HepG2 (cell line): ENCODE data around the gene PRM3. TPM values are rescaled to one million over a fixed set of nuclear protein-coding genes. Genes with fewer than 3 reads are reported as not detected.

Experiments
- EZH2 ChIP-seq: conservative IDR thresholded peaks from 2 replicates; pipeline ENCODE4 v1.6.1; 2012; ENCODE audit warnings: mild to moderate bottlenecking, low read depth, low read length, moderate library complexity
- KLF9 ChIP-seq: IDR thresholded peaks from 2 replicates; pipeline ENCODE4 v1.6.1; 2016; ENCODE audit warnings: low read depth
- KMT2A ChIP-seq: sonication (generic); formaldehyde crosslinking; IDR thresholded peaks from 2 replicates; pipeline ENCODE4 v1.4.0; 2020; ENCODE audit warnings: missing genetic modification reagents
- NCOA2 ChIP-seq: sonication (generic); formaldehyde crosslinking; IDR thresholded peaks from 2 replicates; pipeline ENCODE4 v1.8.0; 2022; ENCODE audit warnings: inconsistent platforms
- ONECUT2 ChIP-seq: sonication (generic); formaldehyde crosslinking; IDR thresholded peaks from 2 replicates; pipeline ENCODE4 v1.4.0; 2020; ENCODE audit warnings: missing genetic modification reagents
- SNAI1 ChIP-seq: sonication (generic); formaldehyde crosslinking; IDR thresholded peaks from 2 replicates; pipeline ENCODE4 v1.5.0; 2020; ENCODE audit warnings: mild to moderate bottlenecking, missing genetic modification reagents, borderline replicate concordance
- ZBTB10 ChIP-seq: sonication (generic); formaldehyde crosslinking; IDR thresholded peaks from 2 replicates; pipeline ENCODE4 v1.4.0; 2020; ENCODE audit warnings: missing genetic modification reagents, borderline replicate concordance
- ZNF616 ChIP-seq: sonication (generic); formaldehyde crosslinking; IDR thresholded peaks from 2 replicates; pipeline ENCODE4 v1.5.0; 2020; ENCODE audit warnings: low read depth, mild to moderate bottlenecking, missing genetic modification reagents
- polyA plus RNA-seq, 8 experiments: library from polyadenylated mRNA; depleted of rRNA in 3 of 8; stranded (reverse) in 7 of 8; unstranded in 1 of 8; fragments of >200 nt; fragmentation: Illumina TruSeq in 4 of 8; extraction: Trizol in 4 of 8; gene quantifications; 2 replicates each; pipeline versions ENCODE4 v1.2.1 to v1.2.3, GENCODE V29; 2011 to 2016; ENCODE audit warnings: low read depth in 4 of 8, missing spikeins in 1 of 8, mixed read lengths in 1 of 8; ENCODE audit not compliant: insufficient read depth in 1 of 8
- total RNA-seq, 5 experiments: library from RNA; depleted of rRNA; stranded (reverse); fragments of >200 nt; fragmentation: Illumina TruSeq; extraction: Trizol; gene quantifications; 2 replicates each; pipeline ENCODE4 v1.2.3, GENCODE V29; 2016; ENCODE audit warnings: low read depth in 1 of 5
- TF ChIP-seq, protein P1 (sequence below), 2 experiments: sonication (generic) in 1 of 2; formaldehyde crosslinking in 1 of 2; IDR thresholded peaks; 2 replicates each; pipeline versions ENCODE4 v1.6.1 to v1.9.0; 2014 to 2022; ENCODE audit warnings: antibody characterized with exemption in 1 of 2, borderline replicate concordance in 1 of 2, inconsistent platforms in 1 of 2, low read depth in 1 of 2, missing genetic modification reagents in 1 of 2
- TF ChIP-seq, protein P2 (sequence below): sonication (generic); formaldehyde crosslinking; conservative IDR thresholded peaks from 2 replicates; pipeline ENCODE4 v1.4.0; 2020; ENCODE audit warnings: missing genetic modification reagents
- TF ChIP-seq, protein P3 (sequence below): sonication (generic); formaldehyde crosslinking; IDR thresholded peaks from 2 replicates; pipeline ENCODE4 v1.4.0; 2020; ENCODE audit warnings: missing genetic modification reagents, borderline replicate concordance
- TF ChIP-seq, protein P4 (sequence below): sonication (generic); formaldehyde crosslinking; IDR thresholded peaks from 2 replicates; pipeline ENCODE4 v1.4.0; 2020; ENCODE audit warnings: missing genetic modification reagents, borderline replicate concordance

The PRM3 gene
- total and polyA plus RNA-seq, 2 of the 13 experiments (the other 11 are each of a cell fraction or from before 2014, with no cell fraction given): not detected

- TF ChIP-seq, protein P1, sequence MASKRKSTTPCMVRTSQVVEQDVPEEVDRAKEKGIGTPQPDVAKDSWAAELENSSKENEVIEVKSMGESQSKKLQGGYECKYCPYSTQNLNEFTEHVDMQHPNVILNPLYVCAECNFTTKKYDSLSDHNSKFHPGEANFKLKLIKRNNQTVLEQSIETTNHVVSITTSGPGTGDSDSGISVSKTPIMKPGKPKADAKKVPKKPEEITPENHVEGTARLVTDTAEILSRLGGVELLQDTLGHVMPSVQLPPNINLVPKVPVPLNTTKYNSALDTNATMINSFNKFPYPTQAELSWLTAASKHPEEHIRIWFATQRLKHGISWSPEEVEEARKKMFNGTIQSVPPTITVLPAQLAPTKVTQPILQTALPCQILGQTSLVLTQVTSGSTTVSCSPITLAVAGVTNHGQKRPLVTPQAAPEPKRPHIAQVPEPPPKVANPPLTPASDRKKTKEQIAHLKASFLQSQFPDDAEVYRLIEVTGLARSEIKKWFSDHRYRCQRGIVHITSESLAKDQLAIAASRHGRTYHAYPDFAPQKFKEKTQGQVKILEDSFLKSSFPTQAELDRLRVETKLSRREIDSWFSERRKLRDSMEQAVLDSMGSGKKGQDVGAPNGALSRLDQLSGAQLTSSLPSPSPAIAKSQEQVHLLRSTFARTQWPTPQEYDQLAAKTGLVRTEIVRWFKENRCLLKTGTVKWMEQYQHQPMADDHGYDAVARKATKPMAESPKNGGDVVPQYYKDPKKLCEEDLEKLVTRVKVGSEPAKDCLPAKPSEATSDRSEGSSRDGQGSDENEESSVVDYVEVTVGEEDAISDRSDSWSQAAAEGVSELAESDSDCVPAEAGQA (IDR thresholded peaks at IDR 0.05; ENCODE audit: low read depth): no peak
- TF ChIP-seq, protein P1 (CRISPR knock-in tag; IDR thresholded peaks at IDR 0.05; ENCODE audit: borderline replicate concordance): no peak
- no peak; the same call in 1 of the 2 replicates for TF ChIP-seq ZNF616 (CRISPR knock-in tag)
- TF ChIP-seq, protein P2, sequence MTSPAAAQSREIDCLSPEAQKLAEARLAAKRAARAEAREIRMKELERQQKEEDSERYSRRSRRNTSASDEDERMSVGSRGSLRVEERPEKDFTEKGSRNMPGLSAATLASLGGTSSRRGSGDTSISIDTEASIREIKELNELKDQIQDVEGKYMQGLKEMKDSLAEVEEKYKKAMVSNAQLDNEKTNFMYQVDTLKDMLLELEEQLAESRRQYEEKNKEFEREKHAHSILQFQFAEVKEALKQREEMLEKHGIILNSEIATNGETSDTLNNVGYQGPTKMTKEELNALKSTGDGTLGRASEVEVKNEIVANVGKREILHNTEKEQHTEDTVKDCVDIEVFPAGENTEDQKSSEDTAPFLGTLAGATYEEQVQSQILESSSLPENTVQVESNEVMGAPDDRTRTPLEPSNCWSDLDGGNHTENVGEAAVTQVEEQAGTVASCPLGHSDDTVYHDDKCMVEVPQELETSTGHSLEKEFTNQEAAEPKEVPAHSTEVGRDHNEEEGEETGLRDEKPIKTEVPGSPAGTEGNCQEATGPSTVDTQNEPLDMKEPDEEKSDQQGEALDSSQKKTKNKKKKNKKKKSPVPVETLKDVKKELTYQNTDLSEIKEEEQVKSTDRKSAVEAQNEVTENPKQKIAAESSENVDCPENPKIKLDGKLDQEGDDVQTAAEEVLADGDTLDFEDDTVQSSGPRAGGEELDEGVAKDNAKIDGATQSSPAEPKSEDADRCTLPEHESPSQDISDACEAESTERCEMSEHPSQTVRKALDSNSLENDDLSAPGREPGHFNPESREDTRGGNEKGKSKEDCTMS (CRISPR knock-in tag): no peak
- TF ChIP-seq, protein P3, sequence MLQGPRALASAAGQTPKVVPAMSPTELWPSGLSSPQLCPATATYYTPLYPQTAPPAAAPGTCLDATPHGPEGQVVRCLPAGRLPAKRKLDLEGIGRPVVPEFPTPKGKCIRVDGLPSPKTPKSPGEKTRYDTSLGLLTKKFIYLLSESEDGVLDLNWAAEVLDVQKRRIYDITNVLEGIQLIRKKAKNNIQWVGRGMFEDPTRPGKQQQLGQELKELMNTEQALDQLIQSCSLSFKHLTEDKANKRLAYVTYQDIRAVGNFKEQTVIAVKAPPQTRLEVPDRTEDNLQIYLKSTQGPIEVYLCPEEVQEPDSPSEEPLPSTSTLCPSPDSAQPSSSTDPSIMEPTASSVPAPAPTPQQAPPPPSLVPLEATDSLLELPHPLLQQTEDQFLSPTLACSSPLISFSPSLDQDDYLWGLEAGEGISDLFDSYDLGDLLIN (CRISPR knock-in tag): no peak
- no peak for TF ChIP-seq ONECUT2
- no peak for TF ChIP-seq ZBTB10 (CRISPR knock-in tag)
- no peak for TF ChIP-seq EZH2
- TF ChIP-seq SNAI1 (CRISPR knock-in tag): no peak
- TF ChIP-seq KLF9 (CRISPR knock-in tag): no peak; the same call in 1 of the 2 replicates
- TF ChIP-seq KMT2A: no peak
- TF ChIP-seq, protein P4, sequence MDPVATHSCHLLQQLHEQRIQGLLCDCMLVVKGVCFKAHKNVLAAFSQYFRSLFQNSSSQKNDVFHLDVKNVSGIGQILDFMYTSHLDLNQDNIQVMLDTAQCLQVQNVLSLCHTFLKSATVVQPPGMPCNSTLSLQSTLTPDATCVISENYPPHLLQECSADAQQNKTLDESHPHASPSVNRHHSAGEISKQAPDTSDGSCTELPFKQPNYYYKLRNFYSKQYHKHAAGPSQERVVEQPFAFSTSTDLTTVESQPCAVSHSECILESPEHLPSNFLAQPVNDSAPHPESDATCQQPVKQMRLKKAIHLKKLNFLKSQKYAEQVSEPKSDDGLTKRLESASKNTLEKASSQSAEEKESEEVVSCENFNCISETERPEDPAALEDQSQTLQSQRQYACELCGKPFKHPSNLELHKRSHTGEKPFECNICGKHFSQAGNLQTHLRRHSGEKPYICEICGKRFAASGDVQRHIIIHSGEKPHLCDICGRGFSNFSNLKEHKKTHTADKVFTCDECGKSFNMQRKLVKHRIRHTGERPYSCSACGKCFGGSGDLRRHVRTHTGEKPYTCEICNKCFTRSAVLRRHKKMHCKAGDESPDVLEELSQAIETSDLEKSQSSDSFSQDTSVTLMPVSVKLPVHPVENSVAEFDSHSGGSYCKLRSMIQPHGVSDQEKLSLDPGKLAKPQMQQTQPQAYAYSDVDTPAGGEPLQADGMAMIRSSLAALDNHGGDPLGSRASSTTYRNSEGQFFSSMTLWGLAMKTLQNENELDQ (CRISPR knock-in tag): no peak
- peak; percentile 2; the same call in 1 of the 2 replicates for TF ChIP-seq NCOA2 (CRISPR knock-in tag)
Measured at GRCh38 chr16:11307639-11308492, 34.4 kb upstream of the PRM3 start (continued).
